Duodenal mucosa (tissue), 2 donors: ENCODE measurements around the gene HDGF.

ENCODE experiments used
- H3K27ac ChIP-seq: one replicate; pipeline ENCODE4 v1.7.0; 2013; ENCODE audit warnings: low read depth, low read length
- H3K27me3 ChIP-seq, 2 donors: one replicate each; pipeline ENCODE4 v1.7.0; 2013; ENCODE audit warnings: low read length in 2 of 2, control low read depth in 1 of 2; ENCODE audit not compliant: insufficient read depth in 2 of 2, control insufficient read depth in 1 of 2
- H3K36me3 ChIP-seq, 2 donors: one replicate each; pipeline ENCODE4 v1.7.0; 2013; ENCODE audit warnings: low read length in 2 of 2, control low read depth in 1 of 2; ENCODE audit not compliant: insufficient read depth in 2 of 2, control insufficient read depth in 1 of 2
- H3K4me1 ChIP-seq, 2 donors: one replicate each; pipeline ENCODE4 v1.7.0; 2013; ENCODE audit warnings: low read length in 2 of 2, control low read depth in 1 of 2; ENCODE audit not compliant: insufficient read depth in 2 of 2, control insufficient read depth in 1 of 2
- H3K4me3 ChIP-seq, 2 donors: one replicate each; pipeline ENCODE4 v1.7.0; 2013; ENCODE audit warnings: low read length in 2 of 2, low read depth in 1 of 2
- H3K9ac ChIP-seq, 2 donors: one replicate each; pipeline ENCODE4 v1.7.0; 2013; ENCODE audit warnings: low read length in 2 of 2, low read depth in 1 of 2
- H3K9me3 ChIP-seq, 2 donors: one replicate each; pipeline ENCODE4 v1.7.0; 2013; ENCODE audit warnings: low read length in 2 of 2, control low read depth in 1 of 2; ENCODE audit not compliant: control insufficient read depth in 1 of 2

HDGF gene

DNA sequence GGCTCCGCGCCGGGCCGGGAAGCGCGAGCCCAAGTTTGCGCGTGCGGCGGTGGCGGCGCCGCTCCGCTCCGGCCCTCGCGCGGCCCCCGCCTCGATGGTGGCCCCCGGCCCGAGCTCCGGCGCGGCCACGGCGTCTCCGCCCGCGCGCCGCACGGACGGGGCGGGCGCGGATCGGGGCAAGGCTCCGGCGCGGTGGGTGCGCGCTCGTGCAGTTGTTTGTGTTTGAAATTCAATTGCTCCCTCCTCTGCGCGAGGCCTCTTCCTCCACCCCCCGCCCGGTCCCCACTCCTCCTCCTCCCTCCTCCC, at the start of gene HDGF:
HDGF (minus strand) TSS at position 225 of the 306 bp plus-strand sequence. CDS start 246 bp downstream, outside the sequence.
- Histone ChIP-seq H3K4me3 (peak within 1 kb of the TSS; percentile 93 to 94), H3K4me1 (peaks cover 38 to 52% of the 10 kb centered on the region in 2 donors), H3K27ac (peak within 1 kb of the TSS; percentile 95), H3K27me3 (no peaks in the 10 kb centered on the region), H3K9me3 (peaks cover 0 to 1% of the 10 kb centered on the region in 2 donors), H3K36me3 (no peaks in the 10 kb centered on the region), H3K9ac (peak within 1 kb of the TSS; percentile 95 to 96)

DNA sequence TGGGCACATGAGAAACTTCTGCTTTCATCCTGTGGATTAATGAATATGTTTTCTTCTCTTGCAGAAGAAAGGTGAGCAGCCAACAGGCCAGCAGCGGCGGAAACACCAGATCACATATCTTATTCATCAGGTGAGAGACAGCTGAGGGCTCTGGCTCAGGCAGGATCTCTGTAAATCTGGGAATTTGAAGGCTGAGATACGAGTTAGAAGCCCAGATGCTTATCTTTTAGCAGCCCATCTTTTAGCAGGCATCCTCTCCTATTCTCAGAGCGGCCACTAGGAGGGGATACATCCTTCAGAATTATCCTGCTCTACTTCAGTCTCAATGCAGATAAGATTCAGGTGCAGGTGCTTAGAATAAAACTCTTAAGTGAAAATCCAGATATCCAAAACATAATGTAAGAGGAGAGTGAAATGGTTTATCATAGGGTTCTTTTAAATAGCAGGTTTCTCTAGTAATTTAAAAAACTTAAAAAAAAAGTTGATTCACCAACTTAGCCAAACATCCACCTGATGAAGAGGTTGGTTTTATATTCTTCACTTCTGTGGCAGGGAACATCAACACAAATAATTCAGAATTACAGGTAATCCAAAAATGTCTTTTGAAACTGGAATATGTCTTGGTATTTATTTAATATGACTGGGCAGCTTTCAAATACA, 45.9 kb upstream of the HDGF start:
- Histone ChIP-seq H3K9ac (no peak overlapping the region), H3K4me1 (peaks cover 0 to 5% of the 10 kb centered on the region in 2 donors), H3K9me3 (no peaks in the 10 kb centered on the region), H3K4me3 (no peak overlapping the region), H3K27me3 (no peaks in the 10 kb centered on the region), H3K36me3 (peaks cover 71 to 84% of the 10 kb centered on the region in 2 donors), H3K27ac (no peak overlapping the region)

DNA sequence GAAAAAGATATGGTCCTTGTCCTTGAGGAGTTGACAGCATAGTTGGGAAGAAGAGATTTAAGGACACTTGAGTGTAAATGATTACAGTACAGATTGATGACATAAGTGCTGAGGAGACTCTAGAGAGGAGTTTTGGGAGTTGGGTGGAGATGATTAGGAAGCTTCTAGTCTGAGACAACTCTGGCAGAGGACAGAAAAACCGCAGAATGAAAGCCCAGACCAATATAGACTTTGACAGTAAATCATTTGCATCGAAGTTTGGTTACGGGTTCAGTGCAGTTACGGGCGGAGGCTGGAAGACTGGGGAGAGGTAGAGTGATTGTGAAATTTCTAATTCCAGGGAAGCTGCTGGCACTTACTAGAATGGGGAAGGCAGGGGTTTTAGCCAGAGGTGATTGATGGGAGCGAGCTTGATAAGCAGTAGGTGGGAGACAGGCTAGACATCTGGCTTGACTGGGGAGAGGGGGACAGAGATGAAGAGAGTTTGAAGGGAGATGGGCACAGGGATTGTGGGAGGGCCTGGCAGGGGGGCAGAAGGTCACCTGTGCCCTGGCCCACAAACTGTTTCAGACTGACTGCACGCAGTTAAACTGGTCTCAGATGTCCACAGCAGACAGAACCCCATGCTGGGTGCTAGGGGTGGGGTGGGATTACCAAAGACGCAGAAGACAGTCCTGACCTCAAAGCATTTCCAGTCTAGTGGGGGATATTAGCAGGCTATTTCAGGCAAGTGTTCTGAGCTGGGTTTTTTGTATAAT, 45.0 kb upstream of the HDGF start:
- H3K27me3 ChIP-seq = no peaks in the 10 kb centered on the region
- peaks cover 63 to 86% of the 10 kb centered on the region in 2 donors for H3K36me3 ChIP-seq
- no peak overlapping the region for H3K9ac ChIP-seq
- H3K4me3 ChIP-seq = no peak overlapping the region
- peaks cover 0 to 5% of the 10 kb centered on the region in 2 donors for H3K4me1 ChIP-seq
- H3K9me3 ChIP-seq = no peaks in the 10 kb centered on the region
- H3K27ac ChIP-seq = no peak overlapping the region

- Histone ChIP-seq H3K4me1 (peaks cover 0 to 5% of the 10 kb centered on the region in 2 donors), H3K9me3 (no peaks in the 10 kb centered on the region), H3K36me3 (peaks cover 56 to 86% of the 10 kb centered on the region in 2 donors), H3K27ac (no peak overlapping the region), H3K9ac (no peak overlapping the region), H3K4me3 (no peak overlapping the region), H3K27me3 (no peaks in the 10 kb centered on the region)
Observed at GRCh38 chr1:156795787-156796186, 44.3 kb upstream of the HDGF start.

GRCh38 chr1:156795374-156795733, 43.9 kb upstream of the HDGF start:
- H3K36me3 ChIP-seq = peaks cover 52 to 82% of the 10 kb centered on the region in 2 donors
- H3K27me3 ChIP-seq = no peaks in the 10 kb centered on the region
- no peaks in the 10 kb centered on the region for H3K9me3 ChIP-seq
- no peak overlapping the region for H3K4me3 ChIP-seq
- no peak overlapping the region for H3K27ac ChIP-seq
- no peak overlapping the region for H3K9ac ChIP-seq
- H3K4me1 ChIP-seq = peaks cover 0 to 5% of the 10 kb centered on the region in 2 donors

DNA sequence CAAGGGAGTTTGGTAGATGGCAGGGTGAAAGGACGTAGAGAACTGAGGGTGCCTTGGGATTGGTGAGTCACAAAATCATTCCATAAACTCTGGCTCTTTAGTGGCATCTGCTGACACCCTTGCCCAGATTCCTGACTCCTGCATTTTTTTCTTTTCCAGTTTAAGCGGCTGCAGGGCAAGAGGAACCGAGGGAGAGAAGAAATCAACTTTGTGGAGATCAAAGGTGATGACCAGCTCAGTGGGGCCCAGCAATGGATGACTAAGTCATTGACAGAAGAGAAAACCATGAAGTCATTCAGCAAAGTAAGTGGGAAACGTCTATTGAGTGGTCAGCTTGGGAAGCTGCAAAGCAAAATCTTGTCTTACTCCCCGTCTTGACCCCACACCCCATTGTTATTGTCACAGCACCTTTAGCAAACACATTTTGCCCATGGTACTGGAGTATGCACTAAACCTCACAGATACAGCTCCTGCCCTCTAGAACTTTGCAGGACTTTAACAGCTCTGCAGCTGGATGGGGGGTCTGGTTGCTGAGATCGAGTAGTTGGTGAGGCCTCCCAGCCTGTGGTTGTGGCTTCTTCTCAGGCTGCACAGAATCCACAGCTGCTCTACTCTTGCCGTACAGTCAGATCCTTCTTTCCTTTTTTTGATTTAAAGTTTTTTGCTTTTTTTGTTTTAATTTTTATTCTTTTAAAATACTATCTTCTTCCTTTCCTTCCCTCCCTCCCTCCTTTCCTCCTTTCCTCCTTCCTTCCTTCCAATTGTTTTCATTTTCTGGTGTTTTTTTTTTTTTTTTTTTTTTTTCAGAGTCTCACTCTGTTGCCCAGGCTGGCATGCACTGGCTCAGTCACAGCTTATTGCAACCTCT, 43.3 kb upstream of the HDGF start:
- H3K4me3 ChIP-seq = no peak overlapping the region
- peaks cover 48 to 78% of the 10 kb centered on the region in 2 donors for H3K36me3 ChIP-seq
- H3K9ac ChIP-seq = no peak overlapping the region
- H3K27ac ChIP-seq = no peak overlapping the region
- H3K4me1 ChIP-seq = peaks cover 0 to 5% of the 10 kb centered on the region in 2 donors
- H3K27me3 ChIP-seq = no peaks in the 10 kb centered on the region
- H3K9me3 ChIP-seq = no peaks in the 10 kb centered on the region

GRCh38 chr1:156789621-156790318, 38.3 kb upstream of the HDGF start:
- Histone ChIP-seq H3K36me3 (peaks cover 25 to 65% of the 10 kb centered on the region in 2 donors), H3K27ac (no peak overlapping the region), H3K9ac (no peak overlapping the region), H3K4me1 (no peaks in the 10 kb centered on the region), H3K27me3 (no peaks in the 10 kb centered on the region), H3K9me3 (no peaks in the 10 kb centered on the region), H3K4me3 (no peak overlapping the region)

GRCh38 chr1:156788136-156788535, 36.7 kb upstream of the HDGF start:
- Histone ChIP-seq H3K9ac (no peak overlapping the region), H3K9me3 (no peaks in the 10 kb centered on the region), H3K36me3 (peaks cover 15 to 67% of the 10 kb centered on the region in 2 donors)

DNA sequence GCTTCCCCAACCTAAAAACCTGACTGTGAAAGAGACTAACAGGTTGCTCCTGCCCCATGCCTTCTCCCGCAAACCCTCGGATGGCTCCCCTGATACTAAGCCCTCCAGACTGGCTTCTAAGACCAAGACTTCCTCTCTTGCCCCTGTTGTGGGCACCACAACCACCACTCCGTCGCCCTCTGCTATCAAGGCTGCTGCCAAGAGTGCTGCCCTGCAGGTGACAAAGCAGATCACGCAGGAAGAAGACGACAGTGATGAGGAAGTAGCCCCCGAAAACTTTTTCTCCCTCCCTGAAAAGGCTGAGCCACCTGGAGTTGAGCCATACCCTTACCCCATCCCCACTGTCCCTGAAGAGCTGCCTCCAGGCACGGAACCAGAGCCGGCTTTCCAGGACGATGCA, 35.2 kb upstream of the HDGF start:
- Histone ChIP-seq H3K36me3 (peaks cover 16 to 66% of the 10 kb centered on the region in 2 donors), H3K9me3 (no peaks in the 10 kb centered on the region), H3K4me1 (no peaks in the 10 kb centered on the region), H3K9ac (no peak overlapping the region), H3K27me3 (no peaks in the 10 kb centered on the region), H3K4me3 (no peak overlapping the region), H3K27ac (no peak overlapping the region)

More at GRCh38 chr1:156788136-156788535, 36.7 kb upstream of the HDGF start:
- no peak overlapping the region for H3K4me3 ChIP-seq
- no peaks in the 10 kb centered on the region for H3K4me1 ChIP-seq
- no peaks in the 10 kb centered on the region for H3K27me3 ChIP-seq
- H3K27ac ChIP-seq = no peak overlapping the region
